Measurements from ENCODE around the gene MOV10L1.

The MOV10L1 gene

DNA sequence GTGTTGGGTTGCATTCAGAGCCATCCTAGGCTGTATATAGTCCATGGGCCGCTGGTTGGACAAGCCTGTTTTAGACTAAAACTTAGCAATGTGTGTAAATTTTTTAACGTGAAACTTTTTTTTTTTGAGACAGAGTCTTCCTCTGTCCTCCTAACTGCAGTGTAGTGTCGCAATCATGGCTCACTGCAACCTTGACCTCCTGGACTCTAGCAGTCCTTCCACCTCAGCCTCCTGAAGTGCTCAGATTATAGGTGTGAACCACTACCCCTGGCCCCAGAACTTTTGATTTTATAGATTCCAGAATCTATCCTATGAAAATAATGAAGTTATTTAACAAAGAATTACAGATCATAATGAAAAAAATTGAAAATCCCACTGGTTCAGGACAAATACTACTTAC lies 50.8 kb downstream of the MOV10L1 start:
- TF ChIP-seq, protein P1, sequence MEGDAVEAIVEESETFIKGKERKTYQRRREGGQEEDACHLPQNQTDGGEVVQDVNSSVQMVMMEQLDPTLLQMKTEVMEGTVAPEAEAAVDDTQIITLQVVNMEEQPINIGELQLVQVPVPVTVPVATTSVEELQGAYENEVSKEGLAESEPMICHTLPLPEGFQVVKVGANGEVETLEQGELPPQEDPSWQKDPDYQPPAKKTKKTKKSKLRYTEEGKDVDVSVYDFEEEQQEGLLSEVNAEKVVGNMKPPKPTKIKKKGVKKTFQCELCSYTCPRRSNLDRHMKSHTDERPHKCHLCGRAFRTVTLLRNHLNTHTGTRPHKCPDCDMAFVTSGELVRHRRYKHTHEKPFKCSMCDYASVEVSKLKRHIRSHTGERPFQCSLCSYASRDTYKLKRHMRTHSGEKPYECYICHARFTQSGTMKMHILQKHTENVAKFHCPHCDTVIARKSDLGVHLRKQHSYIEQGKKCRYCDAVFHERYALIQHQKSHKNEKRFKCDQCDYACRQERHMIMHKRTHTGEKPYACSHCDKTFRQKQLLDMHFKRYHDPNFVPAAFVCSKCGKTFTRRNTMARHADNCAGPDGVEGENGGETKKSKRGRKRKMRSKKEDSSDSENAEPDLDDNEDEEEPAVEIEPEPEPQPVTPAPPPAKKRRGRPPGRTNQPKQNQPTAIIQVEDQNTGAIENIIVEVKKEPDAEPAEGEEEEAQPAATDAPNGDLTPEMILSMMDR (conservative IDR thresholded peaks at IDR 0.05; ENCODE audit: low read depth), result no peak
- CTCF ChIA-PET, result no interaction called here
- no peak overlapping the region for H3K27ac ChIP-seq
- DNase-seq (ENCODE audit: low spot score), result no peak
- POLR2A ChIA-PET (ENCODE audit: low non-redundant PET), result no interaction called here

DNA sequence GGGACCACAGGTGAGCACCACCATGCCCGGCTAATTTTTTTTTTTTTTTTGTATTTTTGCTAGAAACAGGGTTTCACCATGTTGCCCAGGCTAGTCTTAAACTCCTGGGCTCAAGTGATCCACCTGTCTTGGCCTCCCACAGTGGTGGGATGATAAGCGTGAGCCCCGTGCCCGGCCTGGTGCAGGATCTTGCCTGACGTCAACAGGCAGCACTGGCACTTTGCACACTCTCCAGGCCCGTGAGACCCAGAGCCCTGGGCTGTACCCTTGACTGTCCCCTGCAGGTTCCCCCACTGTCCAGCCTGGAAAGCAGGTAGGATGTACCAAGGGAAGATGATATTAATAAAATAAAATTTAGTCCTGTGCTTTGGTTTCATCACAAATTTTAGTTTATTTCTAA lies 51.7 kb downstream of the MOV10L1 start:
- TF ChIP-seq, protein P1 (conservative IDR thresholded peaks at IDR 0.05; ENCODE audit: low read depth), result no peak
- ChIA-PET CTCF (no interaction called here), POLR2A (ENCODE audit: low non-redundant PET) (no interaction called here)
- no peak for DNase-seq (ENCODE audit: low spot score)
- no peak overlapping the region for H3K27ac ChIP-seq

DNA sequence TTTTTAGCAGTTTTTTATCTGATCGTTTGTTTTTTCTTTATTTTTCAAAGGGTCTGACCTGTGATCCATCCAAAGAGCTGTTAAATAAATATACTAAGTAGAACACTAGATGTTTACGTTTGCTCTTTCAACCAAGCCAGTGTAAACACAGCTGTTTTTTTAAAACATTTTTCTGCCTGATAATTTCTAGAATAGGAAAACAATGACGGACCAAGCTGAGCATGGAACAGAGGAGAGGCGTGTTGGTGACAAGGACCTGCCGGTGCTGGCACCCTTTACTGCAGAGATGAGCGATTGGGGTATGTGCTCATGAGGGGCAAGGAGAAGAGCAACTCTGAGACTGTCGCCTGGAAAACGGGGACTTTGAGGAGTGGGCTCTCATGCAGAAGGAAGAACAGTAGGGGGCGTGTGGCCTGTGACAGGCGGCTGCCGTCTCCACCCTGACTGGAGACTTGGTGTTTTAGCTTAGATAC lies 52.1 kb downstream of the MOV10L1 start:
- TF ChIP-seq, protein P1 (conservative IDR thresholded peaks at IDR 0.05; ENCODE audit: low read depth), result no peak
- ChIA-PET CTCF (interaction anchor here (0.7 kb wide), 1 partner anchor 158 kb away, joined by 5 read pairs; no protein-coding TSS in a partner anchor), POLR2A (ENCODE audit: low non-redundant PET) (no interaction called here)
- no peak overlapping the region for H3K27ac ChIP-seq
- DNase-seq (ENCODE audit: low spot score), result no peak

DNA sequence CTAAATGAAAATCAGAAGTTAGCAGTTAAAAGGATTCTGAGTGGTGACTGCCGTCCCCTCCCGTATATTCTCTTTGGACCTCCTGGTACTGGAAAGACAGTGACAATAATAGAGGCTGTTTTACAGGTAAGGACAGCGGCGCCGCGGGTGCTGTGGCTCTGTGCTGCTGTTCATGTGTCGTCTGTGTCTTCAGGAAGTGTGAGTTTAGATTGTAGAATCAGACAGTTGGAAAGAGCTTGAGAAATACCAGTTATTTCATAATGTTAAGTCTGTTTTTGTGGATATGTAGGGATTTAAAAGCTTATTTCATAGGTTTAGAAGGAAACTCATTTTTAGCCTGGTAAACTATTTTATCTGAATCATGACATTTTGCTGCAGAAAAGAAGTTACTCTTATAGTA lies 53.3 kb downstream of the MOV10L1 start:
- CTCF ChIA-PET, result no interaction called here
- POLR2A ChIA-PET (ENCODE audit: low non-redundant PET), result no interaction called here
- TF ChIP-seq, protein P1 (conservative IDR thresholded peaks at IDR 0.05; ENCODE audit: low read depth), result no peak
- H3K27ac ChIP-seq, result no peak overlapping the region
- no peak for DNase-seq (ENCODE audit: low spot score)

DNA sequence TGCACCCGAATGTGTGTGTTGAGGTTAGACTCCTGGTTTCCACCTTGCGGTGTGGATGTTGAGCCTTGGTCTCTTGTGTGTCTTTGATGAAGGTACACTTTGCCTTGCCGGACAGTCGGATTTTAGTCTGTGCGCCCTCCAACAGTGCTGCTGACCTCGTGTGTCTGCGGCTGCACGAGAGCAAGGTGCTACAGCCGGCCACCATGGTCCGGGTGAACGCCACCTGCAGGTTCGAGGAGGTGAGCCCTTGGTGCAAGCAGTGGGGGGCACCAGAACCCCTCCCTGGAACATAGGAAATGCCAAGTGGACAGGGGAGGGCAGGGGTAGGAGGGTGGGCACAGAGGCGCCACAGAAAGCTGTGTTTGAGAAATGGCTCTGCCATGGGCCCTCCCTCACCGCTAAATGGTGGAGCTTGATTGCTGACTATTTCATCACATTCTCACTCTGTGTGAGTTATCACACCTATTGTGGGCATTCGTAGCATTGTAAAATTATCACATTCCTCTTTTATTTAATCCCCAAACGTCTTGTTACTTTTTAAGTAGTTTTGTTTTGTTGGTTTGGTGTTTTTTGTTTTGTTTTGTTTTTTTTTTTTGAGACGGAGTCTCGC lies 54.3 kb downstream of the MOV10L1 start:
- H3K27ac ChIP-seq, result no peak overlapping the region
- DNase-seq (ENCODE audit: low spot score), result no peak
- TF ChIP-seq, protein P1 (conservative IDR thresholded peaks at IDR 0.05; ENCODE audit: low read depth), result no peak
- CTCF ChIA-PET, result no interaction called here
- POLR2A ChIA-PET (ENCODE audit: low non-redundant PET), result no interaction called here

DNA sequence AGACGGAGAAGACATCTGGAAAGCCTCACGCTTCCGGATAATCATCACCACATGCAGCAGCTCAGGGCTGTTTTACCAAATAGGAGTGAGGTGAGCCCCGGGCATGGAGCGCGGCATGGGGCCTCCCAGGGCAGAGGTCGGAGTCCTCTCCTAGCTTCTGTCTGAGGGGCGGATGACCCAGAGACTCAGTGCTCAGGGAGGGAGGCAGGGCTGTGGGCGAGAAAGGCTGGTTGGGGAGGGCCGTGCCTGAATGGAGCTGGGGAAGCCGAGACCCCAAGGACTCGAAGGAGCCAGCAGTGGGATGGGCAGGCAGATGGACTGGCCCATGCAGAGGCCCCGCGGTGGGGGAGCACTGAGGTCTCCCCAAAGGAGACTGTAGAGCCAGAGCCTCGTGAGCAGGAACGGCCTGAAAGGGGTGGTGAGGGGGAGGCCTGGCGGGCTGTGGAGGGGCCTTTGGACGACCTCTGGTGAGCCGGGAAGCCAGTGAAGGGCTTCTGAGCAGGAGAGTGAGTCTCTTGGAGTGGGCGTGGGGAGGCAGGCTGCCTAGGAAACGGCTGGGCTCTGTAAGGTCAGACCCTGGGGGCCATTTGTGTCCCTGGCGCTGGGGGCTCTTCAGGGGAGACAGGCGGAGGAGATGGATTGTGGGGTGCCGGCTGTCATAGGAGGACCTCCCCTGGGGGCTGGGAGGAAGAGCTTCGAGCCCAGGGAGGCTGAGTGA lies 56.1 kb downstream of the MOV10L1 start:
- ChIA-PET CTCF (interaction anchor here (0.5 to 0.6 kb wide), 2 partner anchors 7 to 41 kb away, joined by 3 to 6 read pairs; no protein-coding TSS in a partner anchor), POLR2A (ENCODE audit: low non-redundant PET) (interaction anchor here (0.7 kb wide), 1 partner anchor 54 kb away, joined by 3 read pairs; no protein-coding TSS in a partner anchor)
- TF ChIP-seq, protein P1 (conservative IDR thresholded peaks at IDR 0.05; ENCODE audit: low read depth), result no peak
- no peak overlapping the region for H3K27ac ChIP-seq
- no peak for DNase-seq (ENCODE audit: low spot score)

All from RWPE1 (cell line).